Gastrocnemius medialis (tissue), 4 donors: ENCODE measurements around the gene SCAF11. TPM values are rescaled to one million over a fixed set of nuclear protein-coding genes. Genes with fewer than 3 reads are reported as not detected.
A peak's percentile ranks its signal among the peaks of the same experiment; 100 is the strongest.

ENCODE experiments used
- ATAC-seq, 2 donors: fragments of 150-250 bp; one replicate each; pipeline ENCODE4 v1.9.1; 2016
- DNase-seq, 2 donors: peaks; one replicate each; pipeline ENCODE4 v3.0.0-alpha.2; 2019
- H3K27ac ChIP-seq, 4 donors: fragments of 200-600 bp; sonication (generic); 1 replicate in 1 of 4; 2 replicates in 3 of 4; pipeline ENCODE4 v1.5.1; 2016 to 2018; ENCODE audit warnings: mild to moderate bottlenecking in 2 of 4, moderate library complexity in 1 of 4
- H3K27me3 ChIP-seq, 3 donors: fragments of 200-600 bp; sonication (generic) in 2 of 3; 1 replicate in 1 of 3; 2 replicates in 2 of 3; pipeline versions ENCODE4 v1.5.1 to v1.6.0; 2016 to 2019; ENCODE audit warnings: mild to moderate bottlenecking in 1 of 3, moderate library complexity in 1 of 3
- H3K36me3 ChIP-seq, 2 donors: fragments of 200-600 bp; sonication (generic) in 1 of 2; one replicate each; pipeline ENCODE4 v1.5.1; 2017 to 2018
- H3K4me1 ChIP-seq, 2 donors: fragments of 200-600 bp; sonication (generic) in 1 of 2; one replicate each; pipeline ENCODE4 v1.5.1; 2016 to 2017; ENCODE audit warnings: mild to moderate bottlenecking in 2 of 2
- H3K4me3 ChIP-seq, 4 donors: fragments of 200-600 bp; sonication (generic) in 3 of 4; 1 replicate in 1 of 4; 2 replicates in 3 of 4; pipeline ENCODE4 v1.5.1; 2016 to 2019; ENCODE audit warnings: mild to moderate bottlenecking in 2 of 4
- H3K9me3 ChIP-seq, 3 donors: fragments of 200-600 bp; sonication (generic) in 2 of 3; 1 replicate in 1 of 3; 2 replicates in 2 of 3; pipeline ENCODE4 v1.5.1; 2016 to 2019
- POLR2A ChIP-seq, 2 donors: fragments of 450-650 bp; IDR thresholded peaks; one replicate each; pipeline ENCODE4 v1.6.1; 2017; ENCODE audit warnings: antibody characterized with exemption in 2 of 2, mild to moderate bottlenecking in 2 of 2, moderate library complexity in 2 of 2
- in situ Hi-C, 4 donors: fragments of 200-750 bp; cut with MboI; loops; one replicate each; pipeline versions ENCODE4 v1.15.0 to v1.8.0; 2017; ENCODE audit warnings: low sequenced_read_pairs in 4 of 4
- intact Hi-C: fragments of 100-400 bp; cut with DNase I; formaldehyde crosslinking; loops from one replicate; pipeline ENCODE4 v1.15.1; 2023; ENCODE audit warnings: low total_unique reads
- total RNA-seq, 4 donors: library from RNA; depleted of rRNA; stranded (reverse); fragments of >200 nt; gene quantifications; one replicate each; pipeline versions ENCODE4 v1.1.0 to v1.2.3, GENCODE V29; 2016
- TF ChIP-seq, protein P1 (sequence below), 5 experiments: fragments of 450-650 bp in 3 of 5; fragments of 200-600 bp in 2 of 5; sonication (generic) in 2 of 5; IDR thresholded peaks in 4 of 5; conservative IDR thresholded peaks in 1 of 5; 1 replicate in 4 of 5; 2 replicates in 1 of 5; pipeline ENCODE4 v1.5.1; 2016 to 2019; ENCODE audit warnings: antibody characterized with exemption in 5 of 5, mild to moderate bottlenecking in 3 of 5, moderate library complexity in 3 of 5

Gene SCAF11
- total RNA-seq, 4 donors from 2014 or later = 69.9 to 101 (median 97.7) TPM

DNA sequence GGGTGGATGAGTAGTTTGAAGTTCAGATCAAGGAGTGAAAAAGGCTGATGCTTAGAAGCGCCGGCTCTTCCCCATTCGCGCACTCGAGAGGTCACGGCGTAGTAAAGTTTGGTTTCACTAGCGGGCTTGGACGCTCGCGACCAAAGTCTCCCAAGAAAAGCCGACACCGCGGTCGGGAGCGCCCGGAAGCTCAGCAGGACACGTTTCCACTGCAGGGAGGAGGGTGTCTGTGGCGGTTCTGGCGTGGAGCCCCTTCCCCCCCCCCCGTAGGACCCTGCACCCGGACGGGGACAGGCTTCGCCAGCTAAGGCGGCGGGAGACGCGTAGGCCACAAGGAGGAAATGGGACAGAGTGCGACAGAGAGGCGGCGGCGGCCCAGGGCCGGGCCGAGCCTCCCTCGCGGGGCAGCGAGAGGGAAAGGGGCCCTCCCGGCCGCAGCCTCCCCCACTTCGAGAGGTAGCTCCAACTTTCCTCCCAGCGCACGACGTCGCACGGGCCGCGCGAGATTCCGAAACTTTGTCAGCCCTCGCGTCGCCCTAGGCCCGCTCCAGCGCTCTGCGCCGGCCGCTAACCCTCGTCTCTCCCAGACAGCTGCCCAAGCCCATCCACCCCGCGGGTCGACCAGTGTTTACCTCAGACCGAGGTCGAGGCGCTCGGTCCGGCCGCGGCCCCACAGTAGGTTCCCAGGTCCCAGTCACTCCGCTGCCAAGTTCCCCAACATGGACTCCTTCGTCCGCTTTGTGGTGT, 480 bp downstream of the SCAF11 start:
- Histone ChIP-seq H3K9me3 (no peaks in the 10 kb centered on the region), H3K27me3 (no peaks in the 10 kb centered on the region), H3K27ac (peak overlapping the region; percentile 99 to 100 (median 100)), H3K36me3 (no peaks in the 10 kb centered on the region), H3K4me3 (peak overlapping the region; percentile 90 to 99 (median 90)), H3K4me1 (peaks cover 46 to 48% of the 10 kb centered on the region in 2 donors)
- TF ChIP-seq, protein P1, sequence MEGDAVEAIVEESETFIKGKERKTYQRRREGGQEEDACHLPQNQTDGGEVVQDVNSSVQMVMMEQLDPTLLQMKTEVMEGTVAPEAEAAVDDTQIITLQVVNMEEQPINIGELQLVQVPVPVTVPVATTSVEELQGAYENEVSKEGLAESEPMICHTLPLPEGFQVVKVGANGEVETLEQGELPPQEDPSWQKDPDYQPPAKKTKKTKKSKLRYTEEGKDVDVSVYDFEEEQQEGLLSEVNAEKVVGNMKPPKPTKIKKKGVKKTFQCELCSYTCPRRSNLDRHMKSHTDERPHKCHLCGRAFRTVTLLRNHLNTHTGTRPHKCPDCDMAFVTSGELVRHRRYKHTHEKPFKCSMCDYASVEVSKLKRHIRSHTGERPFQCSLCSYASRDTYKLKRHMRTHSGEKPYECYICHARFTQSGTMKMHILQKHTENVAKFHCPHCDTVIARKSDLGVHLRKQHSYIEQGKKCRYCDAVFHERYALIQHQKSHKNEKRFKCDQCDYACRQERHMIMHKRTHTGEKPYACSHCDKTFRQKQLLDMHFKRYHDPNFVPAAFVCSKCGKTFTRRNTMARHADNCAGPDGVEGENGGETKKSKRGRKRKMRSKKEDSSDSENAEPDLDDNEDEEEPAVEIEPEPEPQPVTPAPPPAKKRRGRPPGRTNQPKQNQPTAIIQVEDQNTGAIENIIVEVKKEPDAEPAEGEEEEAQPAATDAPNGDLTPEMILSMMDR (IDR thresholded peaks at IDR 0.05 in 4 of 5, conservative IDR thresholded peaks at IDR 0.05 in 1 of 5) = no peak
- TF ChIP-seq POLR2A (IDR thresholded peaks at IDR 0.05) = no peak
- in situ Hi-C loops = loop anchor here in 3 of 4 donors (10.0 to 25.0 kb wide), 5 partner anchors 225 to 697 kb away; partner anchors contain the start of gene SLC38A2 (in 1 of the 3)
- intact Hi-C loops = loop anchor here (1.0 to 10.0 kb wide), 10 partner anchors 135 to 755 kb away; partner anchors contain the start of genes SLC38A1 and SLC38A2
- DNase-seq (peak; percentile 62 to 72), ATAC-seq (peak; percentile 28 to 31)

DNA sequence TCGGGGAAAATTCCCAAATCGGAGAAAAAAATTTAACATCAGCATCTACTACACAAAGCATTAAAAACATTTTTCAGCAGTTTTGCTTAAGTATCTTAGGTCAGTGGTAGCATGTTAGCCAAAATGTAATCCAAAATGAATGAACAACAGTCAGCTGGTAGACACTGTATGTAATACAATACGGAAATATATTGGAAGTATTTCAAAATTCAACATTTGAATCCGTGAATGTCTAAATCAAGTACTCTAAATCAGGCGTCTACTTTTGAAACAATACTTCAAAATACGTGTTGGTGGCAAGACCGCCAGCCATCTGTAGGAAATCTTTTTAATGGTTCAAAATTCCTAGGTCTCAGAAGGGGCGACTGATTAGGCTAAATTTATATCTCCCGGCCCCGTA, 1.1 kb downstream of the SCAF11 start:
- Histone ChIP-seq H3K36me3 (no peaks in the 10 kb centered on the region), H3K4me1 (peaks cover 51 to 55% of the 10 kb centered on the region in 2 donors), H3K27me3 (no peaks in the 10 kb centered on the region), H3K9me3 (no peaks in the 10 kb centered on the region), H3K4me3 (peak overlapping the region; percentile 90 to 99 (median 90)), H3K27ac (peak overlapping the region; percentile 99 to 100 (median 100))
- no peak for ATAC-seq
- in situ Hi-C loops (loop anchor here in 3 of 4 donors (10.0 to 25.0 kb wide), 4 partner anchors 254 to 698 kb away; partner anchors contain the start of gene SLC38A2 (in 1 of the 3)), intact Hi-C loops (no loop called here)
- DNase-seq = no peak
- TF ChIP-seq, protein P1 (IDR thresholded peaks at IDR 0.05 in 4 of 5, conservative IDR thresholded peaks at IDR 0.05 in 1 of 5) = no peak
- no peak for TF ChIP-seq POLR2A (IDR thresholded peaks at IDR 0.05)

DNA sequence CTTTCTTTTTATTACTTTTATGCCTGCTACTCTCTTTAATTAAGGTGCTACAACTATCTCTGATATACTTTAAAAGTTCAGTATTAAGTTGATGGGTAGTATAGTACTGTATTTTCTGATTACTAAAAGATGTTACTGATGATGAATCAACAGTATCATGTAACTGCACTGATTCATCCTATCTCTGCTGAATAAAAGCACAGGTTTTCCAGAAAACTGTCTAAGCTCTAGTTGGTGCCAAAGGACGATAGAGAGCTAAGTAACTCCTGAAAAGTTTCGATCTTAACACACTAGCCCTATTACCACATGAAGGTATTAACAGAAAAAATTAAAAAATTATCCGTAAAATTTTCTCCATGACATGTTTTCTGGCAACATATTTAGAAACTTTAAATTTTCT, 2.1 kb downstream of the SCAF11 start:
- Histone ChIP-seq H3K36me3 (no peaks in the 10 kb centered on the region), H3K4me3 (peak overlapping the region; percentile 14 to 99 (median 90)), H3K4me1 (peaks cover 58 to 63% of the 10 kb centered on the region in 2 donors), H3K27ac (peak overlapping the region; percentile 99 to 100 (median 100)), H3K27me3 (no peaks in the 10 kb centered on the region), H3K9me3 (no peaks in the 10 kb centered on the region)
- in situ Hi-C loops = loop anchor here in 3 of 4 donors (10.0 to 25.0 kb wide), 4 partner anchors 253 to 699 kb away; partner anchors contain the start of gene SLC38A2 (in 1 of the 3)
- DNase-seq (no peak), ATAC-seq (no peak)
- TF ChIP-seq POLR2A (IDR thresholded peaks at IDR 0.05) = no peak
- TF ChIP-seq, protein P1 (IDR thresholded peaks at IDR 0.05 in 4 of 5, conservative IDR thresholded peaks at IDR 0.05 in 1 of 5) = no peak
- intact Hi-C loops = no loop called here

DNA sequence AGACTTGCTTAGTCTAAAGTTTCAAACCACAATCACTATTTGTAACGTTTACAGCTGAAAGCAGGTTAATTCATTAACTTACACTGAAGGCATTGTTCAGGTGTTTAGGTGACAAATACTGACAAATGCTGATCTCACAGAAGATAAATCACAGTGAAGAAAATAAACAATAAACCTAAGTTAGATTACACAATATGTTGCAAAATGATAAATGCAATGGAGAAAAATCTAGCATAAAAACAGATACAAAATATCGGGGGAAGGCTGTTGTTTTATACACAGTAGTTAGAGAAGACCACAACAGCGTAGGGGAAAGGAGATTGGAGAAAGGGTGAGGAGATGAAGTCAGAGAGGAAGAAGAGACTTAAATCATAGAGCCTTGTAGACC, 3.0 kb downstream of the SCAF11 start:
- Histone ChIP-seq H3K9me3 (no peaks in the 10 kb centered on the region), H3K36me3 (no peaks in the 10 kb centered on the region), H3K27ac (peak overlapping the region; percentile 99 to 100 (median 100)), H3K27me3 (no peaks in the 10 kb centered on the region), H3K4me1 (peaks cover 65 to 71% of the 10 kb centered on the region in 2 donors), H3K4me3 (peak overlapping the region in 1 of 4 donors; percentile 25)
- DNase-seq (no peak), ATAC-seq (no peak)
- intact Hi-C loops (no loop called here), in situ Hi-C loops (loop anchor here in 3 of 4 donors (10.0 to 25.0 kb wide), 4 partner anchors 253 to 700 kb away; partner anchors contain the start of gene SLC38A2 (in 1 of the 3))
- TF ChIP-seq POLR2A (IDR thresholded peaks at IDR 0.05) = no peak
